K562 (cell line): ENCODE data around the gene RAPSN. TPM values are rescaled to one million over a fixed set of nuclear protein-coding genes. Genes with fewer than 3 reads are reported as not detected.

ENCODE experiments used
- ATAC-seq: fragments of 200-7000 bp; cut with Tn5 transposase; 3 replicates; pipeline ENCODE4 v1.9.1; 2020; ENCODE audit warnings: moderate library complexity
- BruUV-seq: library from RNA; stranded (reverse); fragments of 400-500 nt; replicated peaks from 2 replicates; lab custom pipeline; 2021; lab: Mats Ljungman, UMichigan
- CTCF ChIA-PET: fragments of 300-600 bp; formaldehyde crosslinking; extraction: SDS; loops from one replicate; lab custom pipeline; 2021; ENCODE audit warnings: low intra/inter-chr PET ratio; lab: Yijun Ruan, JAX
- POLR2A ChIA-PET: fragments of 300-600, 350-650 bp; sonication (Branson Sonifier 250); formaldehyde crosslinking; extraction: SDS; loops from one replicate; lab custom pipeline; 2021; ENCODE audit warnings: antibody characterized with exemption, inconsistent platforms; lab: Yijun Ruan, JAX
- DNase-seq, 4 experiments: peaks; one replicate each; pipeline versions ENCODE4 v3.0.0 to v3.0.0-alpha.2; 2011 to 2018; ENCODE audit warnings: low spot score in 3 of 4, mixed read lengths in 3 of 4; ENCODE audit errors: extremely low read depth in 1 of 4
- FAIRE-seq: peaks from 2 replicates; lab custom pipeline; 2011; peaks lifted over from hg19 to GRCh38; lab: Jason Lieb, UNC
- H2AFZ ChIP-seq: 2 replicates; pipeline ENCODE4 v1.6.0; 2011; ENCODE audit warnings: low read depth, low read length, control low read depth, inconsistent platforms
- H3K27ac ChIP-seq: fragments of 200-600 bp; 3 replicates; pipeline ENCODE4 v1.8.0; 2011; ENCODE audit warnings: low read depth, mild to moderate bottlenecking, control low read depth, inconsistent platforms, low read length, moderate library complexity, mixed read lengths; ENCODE audit errors: extremely low read depth
- H3K27me3 ChIP-seq, 2 experiments: fragments of 300-600 bp in 1 of 2; 2 replicates in 1 of 2; 3 replicates in 1 of 2; pipeline versions ENCODE4 v1.6.0 to v1.8.0; 2011; ENCODE audit warnings: inconsistent platforms in 2 of 2, low read length in 2 of 2, mild to moderate bottlenecking in 1 of 2, mixed read lengths in 1 of 2, moderate library complexity in 1 of 2; ENCODE audit not compliant: control insufficient read depth in 2 of 2, insufficient read depth in 2 of 2
- H3K36me3 ChIP-seq: fragments of 300-600 bp; 3 replicates; pipeline ENCODE4 v1.8.0; 2011; ENCODE audit warnings: mild to moderate bottlenecking, low read length, inconsistent platforms; ENCODE audit not compliant: control insufficient read depth, insufficient read depth
- H3K4me1 ChIP-seq, 2 experiments: fragments of 200-600 bp in 1 of 2; replicated peaks in 1 of 2; 2 replicates in 1 of 2; 3 replicates in 1 of 2; pipeline versions ENCODE4 v1.5.1 to v1.8.0; 2011; ENCODE audit warnings: inconsistent platforms in 2 of 2, low read length in 2 of 2, mild to moderate bottlenecking in 1 of 2, mixed read lengths in 1 of 2, moderate library complexity in 1 of 2; ENCODE audit not compliant: control insufficient read depth in 2 of 2, insufficient read depth in 2 of 2
- H3K4me2 ChIP-seq: 2 replicates; pipeline ENCODE4 v1.6.1; 2011; ENCODE audit warnings: low read length, control low read depth, inconsistent platforms, mixed read lengths; ENCODE audit not compliant: insufficient read depth
- H3K4me3 ChIP-seq: fragments of 200-600 bp; sonication (generic), shearing (Covaris generic); 2 replicates; pipeline ENCODE4 v1.5.1; 2016; ENCODE audit warnings: control low read depth, inconsistent platforms
- H3K79me2 ChIP-seq: fragments of 200-600 bp; 3 replicates; pipeline ENCODE4 v1.8.0; 2011; ENCODE audit warnings: low read length, inconsistent platforms; ENCODE audit not compliant: control insufficient read depth, insufficient read depth
- H3K9ac ChIP-seq, 2 experiments: 2 replicates each; pipeline versions ENCODE4 v1.6.0 to v1.6.1; 2011; ENCODE audit warnings: low read depth in 2 of 2, low read length in 2 of 2, control low read depth in 1 of 2, inconsistent platforms in 1 of 2, mild to moderate bottlenecking in 1 of 2, mixed read lengths in 1 of 2; ENCODE audit not compliant: insufficient read depth in 1 of 2
- H3K9me1 ChIP-seq: one replicate; pipeline ENCODE4 v1.6.0; 2011; ENCODE audit warnings: inconsistent platforms, mild to moderate bottlenecking, low read length, moderate library complexity; ENCODE audit not compliant: control insufficient read depth, insufficient read depth
- H3K9me3 ChIP-seq: replicated peaks from 2 replicates; pipeline ENCODE4 v1.5.1; 2011; ENCODE audit warnings: low read depth, low read length, inconsistent platforms; ENCODE audit not compliant: control insufficient read depth, insufficient read depth
- H4K20me1 ChIP-seq: replicated peaks from 2 replicates; pipeline ENCODE4 v1.6.1; 2011; ENCODE audit warnings: low read length, inconsistent platforms, mixed read lengths; ENCODE audit not compliant: control insufficient read depth, insufficient read depth
- C11orf30 ChIP-seq: fragments of 450-650 bp; IDR thresholded peaks from 2 replicates; pipeline ENCODE4 v1.6.1; 2016; ENCODE audit warnings: low read depth, mild to moderate bottlenecking
- HOXB6 ChIP-seq: fragments of 250-450 bp; sonication (Bioruptor Pico); IDR thresholded peaks from 2 replicates; pipeline ENCODE4 v1.5.1; 2022; ENCODE audit warnings: mild to moderate bottlenecking, borderline replicate concordance
- IFI16 ChIP-seq: fragments of 250-450 bp; sonication (Bioruptor Pico); IDR thresholded peaks from 2 replicates; pipeline ENCODE4 v2.1.2; 2022; ENCODE audit warnings: mild to moderate bottlenecking, inconsistent platforms
- LARP7 ChIP-seq: fragments of 450-650 bp; IDR thresholded peaks from 2 replicates; pipeline ENCODE4 v1.6.1; 2016
- MAFF ChIP-seq: IDR thresholded peaks from 2 replicates; pipeline ENCODE4 v1.6.1; 2012; ENCODE audit warnings: low read length, improper control_type of control experiment
- MAFG ChIP-seq: fragments of 450-650 bp; conservative IDR thresholded peaks from 2 replicates; pipeline ENCODE4 v1.6.1; 2016; ENCODE audit warnings: missing genetic modification characterization, missing compliant biosample characterization
- MAFK ChIP-seq: IDR thresholded peaks from 2 replicates; pipeline ENCODE4 v1.6.1; 2011; ENCODE audit warnings: low read length, improper control_type of control experiment
- OTX1 ChIP-seq: fragments of 450-650 bp; formaldehyde crosslinking; IDR thresholded peaks from 2 replicates; pipeline ENCODE4 v1.4.0; 2022; ENCODE audit warnings: mild to moderate bottlenecking
- ZNF316 ChIP-seq: fragments of 450-650 bp; IDR thresholded peaks from 2 replicates; pipeline ENCODE4 v1.6.1; 2016
- WGBS: fragments of 100-300 bp; shearing (Covaris generic); methylation state at CpG from one replicate; pipeline ENCODE4 v1.1.6; 2016; ENCODE audit warnings: low coverage, mixed read lengths; ENCODE audit not compliant: insufficient coverage; ENCODE audit errors: missing lambda C conversion rate; 5-methylcytosine and 5-hydroxymethylcytosine counted together
- in situ Hi-C: fragments of 300-500 bp; cut with MboI; formaldehyde crosslinking; loops from 4 replicates; pipeline ENCODE4 v1.15.0; 2018; ENCODE audit warnings: inconsistent platforms, mixed read lengths
- intact Hi-C: fragments of 100-400 bp; cut with micrococcal nuclease; formaldehyde crosslinking; loops from 2 replicates; pipeline ENCODE4 v1.14.2; 2022
- polyA plus RNA-seq, 8 experiments: library from polyadenylated mRNA; depleted of rRNA in 4 of 8; stranded (reverse) in 5 of 8; unstranded in 3 of 8; fragments of >200 nt; fragmentation: Nextera tagmentation in 2 of 8; fragmentation: Illumina TruSeq in 1 of 8; extraction: Ambion mirVana in 2 of 8; extraction: Trizol in 1 of 8; gene quantifications; 2 replicates each; pipeline versions ENCODE4 v1.2.1 to v1.2.3, GENCODE V29; 2011 to 2014; ENCODE audit warnings: inconsistent platforms in 1 of 8, missing spikeins in 1 of 8
- total RNA-seq, 7 experiments: library from RNA; depleted of rRNA in 6 of 7; stranded (reverse); fragments of >200 nt in 6 of 7; fragmentation: Illumina TruSeq in 2 of 7; extraction: Trizol in 2 of 7; gene quantifications; 2 replicates each; pipeline versions ENCODE4 v1.2.1 to v1.2.3, GENCODE V29; 2011 to 2021; ENCODE audit warnings: low replicate concordance in 1 of 7
- TF ChIP-seq, protein P1 (sequence below): fragments of 250-450 bp; sonication (Bioruptor Pico); IDR thresholded peaks from 2 replicates; pipeline ENCODE4 v1.5.1; 2021; ENCODE audit warnings: mild to moderate bottlenecking
- TF ChIP-seq, protein P2 (sequence below), 2 experiments: IDR thresholded peaks in 1 of 2; conservative IDR thresholded peaks in 1 of 2; 2 replicates each; pipeline ENCODE4 v1.6.1; 2016; ENCODE audit warnings: low read depth in 2 of 2, mild to moderate bottlenecking in 1 of 2, missing compliant biosample characterization in 1 of 2, missing genetic modification characterization in 1 of 2, moderate library complexity in 1 of 2
- TF ChIP-seq, protein P3 (sequence below): sonication (generic); formaldehyde crosslinking; IDR thresholded peaks from 2 replicates; pipeline ENCODE4 v1.8.0; 2022; ENCODE audit warnings: mild to moderate bottlenecking, missing genetic modification reagents, borderline replicate concordance

RAPSN gene
- total and polyA plus RNA-seq, 9 of the 15 experiments (the other 6 are each of a cell fraction or from before 2014, with no cell fraction given) = 0.06 to 0.11 TPM; not detected in 7

DNA sequence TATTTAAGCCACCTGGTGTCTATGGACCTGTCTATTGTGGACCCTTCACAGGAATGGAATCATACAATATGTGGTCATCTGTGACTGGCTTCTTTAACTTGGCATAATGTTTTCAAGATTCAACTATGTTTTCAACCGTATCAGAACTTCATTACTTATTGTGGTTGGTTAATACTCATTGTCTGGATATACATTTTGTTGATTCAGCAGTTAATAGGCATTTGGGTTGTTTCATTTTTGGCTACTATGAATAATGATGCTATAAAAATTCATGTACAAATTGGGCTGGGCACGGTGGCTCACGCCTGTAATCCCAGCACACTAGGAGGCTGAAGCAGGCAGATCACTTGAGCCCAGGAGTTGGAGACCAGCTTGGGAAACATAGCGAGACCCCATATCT, 2.5 kb upstream of the RAPSN start:
- ChIA-PET CTCF (no interaction called here), POLR2A (interaction anchor here (0.6 kb wide), 1 partner anchor 11 kb away, joined by 3 read pairs; no protein-coding TSS in a partner anchor)
- H3K9ac ChIP-seq = no peak overlapping the region
- in situ Hi-C loops (no loop called here), intact Hi-C loops (loop anchor here (10.0 kb wide), 2 partner anchors 403 to 567 kb away; no protein-coding TSS in a partner anchor)
- H3K9me1 ChIP-seq = no peaks in the 10 kb centered on the region
- H3K4me1 ChIP-seq = peaks cover 0 to 19% of the 10 kb centered on the region in 2 experiments; a peak in 1 of 5 replicates
- no peak for FAIRE-seq
- ATAC-seq = no peak
- H4K20me1 ChIP-seq = no peaks in the 10 kb centered on the region
- no peak overlapping the region for H2AFZ ChIP-seq
- H3K4me3 ChIP-seq = no peak overlapping the region
- TF ChIP-seq ZNF316 (peak; percentile 93), C11orf30 (peak; percentile 78), OTX1 (no peak), IFI16 (CRISPR knock-in tag) (no peak), HOXB6 (CRISPR knock-in tag) (no peak), MAFK (peak; percentile 84), LARP7 (no peak), MAFF (peak; percentile 80), MAFG (tag) (peak; percentile 82)
- TF ChIP-seq, protein P1, sequence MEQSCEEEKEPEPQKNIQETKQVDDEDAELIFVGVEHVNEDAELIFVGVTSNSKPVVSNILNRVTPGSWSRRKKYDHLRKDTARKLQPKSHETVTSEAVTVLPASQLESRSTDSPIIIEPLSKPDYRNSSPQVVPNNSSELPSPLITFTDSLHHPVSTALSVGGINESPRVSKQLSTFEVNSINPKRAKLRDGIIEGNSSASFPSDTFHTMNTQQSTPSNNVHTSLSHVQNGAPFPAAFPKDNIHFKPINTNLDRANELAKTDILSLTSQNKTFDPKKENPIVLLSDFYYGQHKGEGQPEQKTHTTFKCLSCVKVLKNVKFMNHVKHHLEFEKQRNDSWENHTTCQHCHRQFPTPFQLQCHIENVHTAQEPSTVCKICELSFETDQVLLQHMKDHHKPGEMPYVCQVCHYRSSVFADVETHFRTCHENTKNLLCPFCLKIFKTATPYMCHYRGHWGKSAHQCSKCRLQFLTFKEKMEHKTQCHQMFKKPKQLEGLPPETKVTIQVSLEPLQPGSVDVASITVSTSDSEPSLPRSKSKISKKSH (CRISPR knock-in tag) = no peak
- TF ChIP-seq, protein P2, sequence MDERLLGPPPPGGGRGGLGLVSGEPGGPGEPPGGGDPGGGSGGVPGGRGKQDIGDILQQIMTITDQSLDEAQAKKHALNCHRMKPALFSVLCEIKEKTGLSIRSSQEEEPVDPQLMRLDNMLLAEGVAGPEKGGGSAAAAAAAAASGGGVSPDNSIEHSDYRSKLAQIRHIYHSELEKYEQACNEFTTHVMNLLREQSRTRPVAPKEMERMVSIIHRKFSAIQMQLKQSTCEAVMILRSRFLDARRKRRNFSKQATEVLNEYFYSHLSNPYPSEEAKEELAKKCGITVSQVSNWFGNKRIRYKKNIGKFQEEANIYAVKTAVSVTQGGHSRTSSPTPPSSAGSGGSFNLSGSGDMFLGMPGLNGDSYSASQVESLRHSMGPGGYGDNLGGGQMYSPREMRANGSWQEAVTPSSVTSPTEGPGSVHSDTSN (CRISPR knock-in tag; IDR thresholded peaks at IDR 0.05; ENCODE audit: low read depth) = no peak
- TF ChIP-seq, protein P2 (tag; conservative IDR thresholded peaks at IDR 0.05; ENCODE audit: low read depth) = no peak
- TF ChIP-seq, protein P3, sequence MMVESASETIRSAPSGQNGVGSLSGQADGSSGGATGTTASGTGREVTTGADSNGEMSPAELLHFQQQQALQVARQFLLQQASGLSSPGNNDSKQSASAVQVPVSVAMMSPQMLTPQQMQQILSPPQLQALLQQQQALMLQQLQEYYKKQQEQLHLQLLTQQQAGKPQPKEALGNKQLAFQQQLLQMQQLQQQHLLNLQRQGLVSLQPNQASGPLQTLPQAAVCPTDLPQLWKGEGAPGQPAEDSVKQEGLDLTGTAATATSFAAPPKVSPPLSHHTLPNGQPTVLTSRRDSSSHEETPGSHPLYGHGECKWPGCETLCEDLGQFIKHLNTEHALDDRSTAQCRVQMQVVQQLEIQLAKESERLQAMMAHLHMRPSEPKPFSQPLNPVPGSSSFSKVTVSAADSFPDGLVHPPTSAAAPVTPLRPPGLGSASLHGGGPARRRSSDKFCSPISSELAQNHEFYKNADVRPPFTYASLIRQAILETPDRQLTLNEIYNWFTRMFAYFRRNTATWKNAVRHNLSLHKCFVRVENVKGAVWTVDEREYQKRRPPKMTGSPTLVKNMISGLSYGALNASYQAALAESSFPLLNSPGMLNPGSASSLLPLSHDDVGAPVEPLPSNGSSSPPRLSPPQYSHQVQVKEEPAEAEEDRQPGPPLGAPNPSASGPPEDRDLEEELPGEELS (CRISPR knock-in tag) = no peak
- WGBS = 62% methylated on average over 4 of the region's 4 CpGs
- no peaks in the 10 kb centered on the region for H3K9me3 ChIP-seq
- no peak for DNase-seq
- no peak overlapping the region for H3K27ac ChIP-seq
- no peak overlapping the region for H3K4me2 ChIP-seq
- no peaks in the 10 kb centered on the region for H3K79me2 ChIP-seq
- no peaks in the 10 kb centered on the region; the same call in 2 of the 3 replicates for H3K36me3 ChIP-seq
- no TSS peak for BruUV-seq
- H3K27me3 ChIP-seq = no peaks in the 10 kb centered on the region; a peak in 1 of 5 replicates
